Esophagus squamous epithelium (tissue), 5 donors: ENCODE results near the gene COMMD1. TPM values are rescaled to one million over a fixed set of nuclear protein-coding genes. Genes with fewer than 3 reads are reported as not detected.
"Not testable (repeated sequence)": the region's sequence is repeated elsewhere in the genome, so short reads cannot be mapped to it uniquely, and the experiment has no call there.

Experiments used
- DNase-seq: peaks from one replicate; lab custom pipeline; 2025; lab: John Stamatoyannopoulos, UW
- H3K27ac ChIP-seq, 4 donors: fragments of 200-600 bp; sonication (generic); one replicate each; pipeline ENCODE4 v1.5.1; 2016 to 2019; ENCODE audit warnings: mild to moderate bottlenecking in 1 of 4
- H3K27me3 ChIP-seq, 4 donors: fragments of 200-600 bp; sonication (generic); 1 replicate in 3 of 4; 2 replicates in 1 of 4; pipeline versions ENCODE4 v1.5.1 to v1.6.0; 2017 to 2021; ENCODE audit warnings: antibody characterized with exemption in 1 of 4
- H3K36me3 ChIP-seq, 3 donors: fragments of 200-600 bp; sonication (generic); one replicate each; pipeline ENCODE4 v1.5.1; 2016 to 2019
- H3K4me1 ChIP-seq, 3 donors: fragments of 200-600 bp; sonication (generic); one replicate each; pipeline ENCODE4 v1.5.1; 2017 to 2019
- H3K4me3 ChIP-seq, 4 donors: fragments of 200-600 bp; sonication (generic); 1 replicate in 3 of 4; 2 replicates in 1 of 4; pipeline ENCODE4 v1.5.1; 2016 to 2019; ENCODE audit warnings: mild to moderate bottlenecking in 2 of 4, moderate library complexity in 1 of 4
- H3K9me3 ChIP-seq, 3 donors: fragments of 200-600 bp; sonication (generic); one replicate each; pipeline ENCODE4 v1.5.1; 2016 to 2019
- CTCF ChIP-seq, 6 experiments: fragments of 450-650 bp in 4 of 6; fragments of 200-600 bp in 2 of 6; sonication (generic) in 2 of 6; IDR thresholded peaks; one replicate each; pipeline ENCODE4 v1.5.1; 2016 to 2019; ENCODE audit warnings: antibody characterized with exemption in 6 of 6, mild to moderate bottlenecking in 4 of 6, moderate library complexity in 4 of 6
- POLR2A ChIP-seq, 4 donors: fragments of 450-650 bp; IDR thresholded peaks; one replicate each; pipeline ENCODE4 v1.6.1; 2017; ENCODE audit warnings: antibody characterized with exemption in 4 of 4, mild to moderate bottlenecking in 4 of 4, moderate library complexity in 3 of 4
- WGBS, 2 donors: methylation state at CpG; one replicate each; pipeline ENCODE4 v1.1.5; 2018; 5-methylcytosine and 5-hydroxymethylcytosine counted together
- intact Hi-C: fragments of 100-400 bp; cut with DNase I; formaldehyde crosslinking; loops from one replicate; pipeline ENCODE4 v1.15.0; 2022
- total RNA-seq, 4 donors: library from RNA; depleted of rRNA; stranded (reverse); fragments of >200 nt; gene quantifications; one replicate each; pipeline ENCODE4 v1.1.0, GENCODE V29; 2016
- donor health status: DM: yes; HTN: yes; CAD: no.

Gene COMMD1
- total RNA-seq, 4 donors from 2014 or later, result 38.0 to 44.3 (median 40.5) TPM

- intact Hi-C loops, result no loop called here
- DNase-seq, result no peak
- no peak for TF ChIP-seq CTCF (IDR thresholded peaks at IDR 0.05)
- no peak for TF ChIP-seq POLR2A (IDR thresholded peaks at IDR 0.05)
- H3K36me3 ChIP-seq, result no peaks in the 10 kb centered on the region
- WGBS, 2 donors, result 52 to 76% methylated on average over 1 of the region's 1 CpG
- H3K9me3 ChIP-seq, result peaks cover 0 to 8% (median 0%) of the 10 kb centered on the region in 3 donors
- peak overlapping the region in 3 of 4 donors; percentile 3 to 57 (median 45) for H3K27ac ChIP-seq
- no peaks in the 10 kb centered on the region for H3K27me3 ChIP-seq
- no peak overlapping the region for H3K4me3 ChIP-seq
- H3K4me1 ChIP-seq, result peaks cover 3 to 24% (median 5%) of the 10 kb centered on the region in 3 donors
Observed at GRCh38 chr2:61949458-61949713, 43.9 kb downstream of the COMMD1 start.

- 38 to 40% methylated on average over 6 of the region's 6 CpGs for WGBS, 2 donors
- Histone ChIP-seq H3K27me3 (no peaks in the 10 kb centered on the region), H3K27ac (peak overlapping the region; percentile 3 to 57 (median 29)), H3K36me3 (no peaks in the 10 kb centered on the region), H3K9me3 (peaks cover 0 to 8% (median 0%) of the 10 kb centered on the region in 3 donors), H3K4me3 (no peak overlapping the region), H3K4me1 (peaks cover 3 to 24% (median 5%) of the 10 kb centered on the region in 3 donors)
- TF ChIP-seq CTCF (IDR thresholded peaks at IDR 0.05) (no peak), POLR2A (IDR thresholded peaks at IDR 0.05) (no peak)
- intact Hi-C loops, result no loop called here
- DNase-seq, result no peak
Observed at GRCh38 chr2:61949714-61950560, 44.5 kb downstream of the COMMD1 start.

- DNase-seq, result no peak
Observed at GRCh38 chr2:61950571-61951315, 45.3 kb downstream of the COMMD1 start.

GRCh38 chr2:61951881-61952280 lies 46.4 kb downstream of the COMMD1 start:
- no peak overlapping the region for H3K4me3 ChIP-seq
- WGBS, 2 donors, result 65 to 81% methylated on average over 2 of the region's 2 CpGs
- intact Hi-C loops, result no loop called here
- H3K4me1 ChIP-seq, result peaks cover 3 to 24% (median 5%) of the 10 kb centered on the region in 3 donors
- no peaks in the 10 kb centered on the region for H3K36me3 ChIP-seq
- H3K27ac ChIP-seq, result no peak overlapping the region
- no peaks in the 10 kb centered on the region for H3K27me3 ChIP-seq
- peaks cover 0 to 8% (median 0%) of the 10 kb centered on the region in 3 donors for H3K9me3 ChIP-seq
- no peak for DNase-seq
- TF ChIP-seq POLR2A (IDR thresholded peaks at IDR 0.05) (no peak), CTCF (IDR thresholded peaks at IDR 0.05) (no peak)

More at GRCh38 chr2:61950571-61951315, 45.3 kb downstream of the COMMD1 start:
- H3K9me3 ChIP-seq, result peaks cover 0 to 8% (median 0%) of the 10 kb centered on the region in 3 donors
- TF ChIP-seq CTCF (IDR thresholded peaks at IDR 0.05), result no peak
- no peak for TF ChIP-seq POLR2A (IDR thresholded peaks at IDR 0.05)
- peaks cover 3 to 24% (median 5%) of the 10 kb centered on the region in 3 donors for H3K4me1 ChIP-seq
- peak overlapping the region in 2 of 4 donors; percentile 45 to 57 for H3K27ac ChIP-seq
- no peak overlapping the region for H3K4me3 ChIP-seq
- no peaks in the 10 kb centered on the region for H3K27me3 ChIP-seq
- intact Hi-C loops, result no loop called here
- H3K36me3 ChIP-seq, result no peaks in the 10 kb centered on the region
- WGBS, 2 donors, result 65 to 87% methylated on average over 9 of the region's 9 CpGs

GRCh38 chr2:61952288-61952687 lies 46.8 kb downstream of the COMMD1 start:
- Histone ChIP-seq H3K4me1 (peaks cover 3 to 24% (median 5%) of the 10 kb centered on the region in 3 donors), H3K27ac (no peak overlapping the region), H3K4me3 (no peak overlapping the region), H3K36me3 (no peaks in the 10 kb centered on the region), H3K27me3 (no peaks in the 10 kb centered on the region), H3K9me3 (peaks cover 0 to 8% (median 0%) of the 10 kb centered on the region in 3 donors)
- intact Hi-C loops, result no loop called here
- 50 to 91% methylated on average over 1 of the region's 1 CpG for whole genome bisulfite sequencing, 2 donors
- DNase-seq, result no peak
- TF ChIP-seq CTCF (IDR thresholded peaks at IDR 0.05), result no peak
- no peak for TF ChIP-seq POLR2A (IDR thresholded peaks at IDR 0.05)

- H3K36me3 ChIP-seq, H3K27ac ChIP-seq, H3K27me3 ChIP-seq, DNase-seq, H3K9me3 ChIP-seq, H3K4me3 ChIP-seq, intact Hi-C loops: not testable (repeated sequence)
- WGBS, 2 donors, result 73 to 82% methylated on average over 7 to 9 of the region's 9 CpGs
- peaks cover 0 to 25% (median under 1%) of the 10 kb centered on the region in 3 donors for H3K4me1 ChIP-seq
Observed at GRCh38 chr2:61954856-61955255, 49.4 kb downstream of the COMMD1 start.
